PFSK-1 (cell line): ENCODE measurements around the gene MYO10.

Experiments
- POLR2AphosphoS5 ChIP-seq: IDR thresholded peaks from 2 replicates; pipeline ENCODE4 v1.6.1; 2012; ENCODE audit warnings: low read depth, mild to moderate bottlenecking, control low read depth, low read length, moderate library complexity
- SIN3A ChIP-seq: IDR thresholded peaks from 2 replicates; pipeline ENCODE4 v1.6.1; 2012; ENCODE audit warnings: mild to moderate bottlenecking, low read length, moderate library complexity, borderline replicate concordance; ENCODE audit not compliant: insufficient read depth
- TAF1 ChIP-seq: IDR thresholded peaks from 2 replicates; pipeline ENCODE4 v1.6.1; 2012; ENCODE audit warnings: low read length, control low read depth, borderline replicate concordance; ENCODE audit not compliant: insufficient read depth
- TF ChIP-seq, protein P1 (sequence below), 2 experiments: IDR thresholded peaks; 2 replicates each; pipeline versions ENCODE4 v1.6.1 to v1.8.0; 2011 to 2012; ENCODE audit warnings: low read depth in 2 of 2, low read length in 2 of 2, control low read depth in 1 of 2, inconsistent platforms in 1 of 2, mild to moderate bottlenecking in 1 of 2, moderate library complexity in 1 of 2; ENCODE audit not compliant: insufficient read depth in 1 of 2

DNA sequence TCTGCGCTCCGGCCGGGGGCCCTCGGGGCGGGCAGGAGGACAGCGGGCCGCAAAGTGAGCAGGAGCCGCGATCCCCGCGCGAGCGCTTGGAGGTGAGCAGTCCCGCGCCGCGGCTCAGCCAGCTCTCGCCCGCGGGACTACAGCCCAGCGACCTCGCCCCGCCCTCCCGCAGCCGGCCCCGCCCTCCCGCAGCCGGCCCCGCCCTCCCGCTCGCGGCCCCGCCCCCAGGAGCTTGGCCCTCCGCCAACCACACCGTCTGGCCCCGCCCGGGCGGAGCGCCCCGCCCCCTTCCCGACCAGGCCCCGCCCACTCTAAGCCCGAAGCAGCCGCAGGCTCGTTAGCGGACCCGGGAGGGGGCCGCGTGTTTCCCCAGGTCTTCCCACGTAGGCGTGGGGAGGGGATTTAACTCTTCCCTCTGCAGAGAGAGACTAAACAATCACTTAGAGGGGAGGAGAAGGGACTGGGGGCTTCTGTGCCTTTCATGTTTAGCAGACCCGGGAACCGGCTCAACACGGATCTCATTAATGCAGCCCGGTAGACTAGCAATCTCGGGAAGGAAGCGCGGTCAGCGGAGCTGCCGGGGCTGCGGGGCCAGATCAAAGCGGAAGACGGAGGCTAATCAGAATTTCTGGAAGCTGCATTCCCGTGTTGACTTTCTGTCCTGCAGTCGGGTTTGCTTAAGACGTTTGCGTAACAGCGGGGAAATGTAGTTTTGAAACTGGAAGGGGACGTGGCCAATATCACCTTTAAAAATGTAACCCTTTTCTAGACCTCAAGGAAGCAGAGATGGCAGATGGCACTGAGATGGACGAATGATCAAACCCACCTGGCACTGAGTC lies at the start of gene MYO10:
- TF ChIP-seq SIN3A (no peak), POLR2AphosphoS5 (peak; percentile 69; the same call in 1 of the 2 replicates), TAF1 (peak; percentile 62; the same call in 1 of the 2 replicates)
- TF ChIP-seq, protein P1, sequence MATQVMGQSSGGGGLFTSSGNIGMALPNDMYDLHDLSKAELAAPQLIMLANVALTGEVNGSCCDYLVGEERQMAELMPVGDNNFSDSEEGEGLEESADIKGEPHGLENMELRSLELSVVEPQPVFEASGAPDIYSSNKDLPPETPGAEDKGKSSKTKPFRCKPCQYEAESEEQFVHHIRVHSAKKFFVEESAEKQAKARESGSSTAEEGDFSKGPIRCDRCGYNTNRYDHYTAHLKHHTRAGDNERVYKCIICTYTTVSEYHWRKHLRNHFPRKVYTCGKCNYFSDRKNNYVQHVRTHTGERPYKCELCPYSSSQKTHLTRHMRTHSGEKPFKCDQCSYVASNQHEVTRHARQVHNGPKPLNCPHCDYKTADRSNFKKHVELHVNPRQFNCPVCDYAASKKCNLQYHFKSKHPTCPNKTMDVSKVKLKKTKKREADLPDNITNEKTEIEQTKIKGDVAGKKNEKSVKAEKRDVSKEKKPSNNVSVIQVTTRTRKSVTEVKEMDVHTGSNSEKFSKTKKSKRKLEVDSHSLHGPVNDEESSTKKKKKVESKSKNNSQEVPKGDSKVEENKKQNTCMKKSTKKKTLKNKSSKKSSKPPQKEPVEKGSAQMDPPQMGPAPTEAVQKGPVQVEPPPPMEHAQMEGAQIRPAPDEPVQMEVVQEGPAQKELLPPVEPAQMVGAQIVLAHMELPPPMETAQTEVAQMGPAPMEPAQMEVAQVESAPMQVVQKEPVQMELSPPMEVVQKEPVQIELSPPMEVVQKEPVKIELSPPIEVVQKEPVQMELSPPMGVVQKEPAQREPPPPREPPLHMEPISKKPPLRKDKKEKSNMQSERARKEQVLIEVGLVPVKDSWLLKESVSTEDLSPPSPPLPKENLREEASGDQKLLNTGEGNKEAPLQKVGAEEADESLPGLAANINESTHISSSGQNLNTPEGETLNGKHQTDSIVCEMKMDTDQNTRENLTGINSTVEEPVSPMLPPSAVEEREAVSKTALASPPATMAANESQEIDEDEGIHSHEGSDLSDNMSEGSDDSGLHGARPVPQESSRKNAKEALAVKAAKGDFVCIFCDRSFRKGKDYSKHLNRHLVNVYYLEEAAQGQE (IDR thresholded peaks at IDR 0.05; ENCODE audit: insufficient read depth in 1 of 2, low read depth in 2 of 2, low read length in 2 of 2) = no peak
